Stimulated activated CD4-positive, alpha-beta T cell treated with anti-CD3 and anti-CD28 coated beads, Interleukin-1b, Interleukin-23, amount 100 ng/mL, for 24 hours (primary cell): Measurements from ENCODE around the gene WDFY2.
"Not testable (repeated sequence)": the region's sequence is repeated elsewhere in the genome, so short reads cannot be mapped to it uniquely, and the experiment has no call there.

Experiments
- DNase-seq, 4 experiments: peaks; one replicate each; pipeline ENCODE4 v3.0.0-alpha.2; 2020; ENCODE audit warnings: low read depth in 4 of 4, low spot score in 1 of 4

Gene WDFY2

GRCh38 chr13:51689663-51689996 lies 105.4 kb downstream of the WDFY2 start:
- DNase-seq, result no peak

- DNase-seq, result not testable (repeated sequence)
Observed at GRCh38 chr13:51695677-51696076, 111.4 kb downstream of the WDFY2 start.

- no peak for DNase-seq
Observed at GRCh38 chr13:51697181-51697580, 112.9 kb downstream of the WDFY2 start.

GRCh38 chr13:51697855-51698254 lies 113.6 kb downstream of the WDFY2 start:
- no peak for DNase-seq

GRCh38 chr13:51698352-51698751 lies 114.1 kb downstream of the WDFY2 start:
- DNase-seq, result no peak

GRCh38 chr13:51704399-51705313 lies 120.4 kb downstream of the WDFY2 start:
- no peak for DNase-seq

GRCh38 chr13:51707461-51707860 lies 123.2 kb downstream of the WDFY2 start:
- no peak for DNase-seq

GRCh38 chr13:51713807-51714206 lies 129.5 kb downstream of the WDFY2 start:
- no peak for DNase-seq

- no peak for DNase-seq
Observed at GRCh38 chr13:51714663-51715168, 130.5 kb downstream of the WDFY2 start.

GRCh38 chr13:51715613-51716012 lies 131.4 kb downstream of the WDFY2 start:
- DNase-seq, result no peak

- DNase-seq, result no peak
Observed at GRCh38 chr13:51717786-51718398, 133.6 kb downstream of the WDFY2 start.

- DNase-seq, result no peak
Observed at GRCh38 chr13:51719394-51719793, 135.1 kb downstream of the WDFY2 start.

GRCh38 chr13:51721496-51721895 lies 137.2 kb downstream of the WDFY2 start:
- DNase-seq, result no peak

- no peak for DNase-seq
Observed at GRCh38 chr13:51723529-51723928, 139.3 kb downstream of the WDFY2 start.

GRCh38 chr13:51724721-51725120 lies 140.5 kb downstream of the WDFY2 start:
- DNase-seq, result no peak

GRCh38 chr13:51726446-51727193 lies 142.4 kb downstream of the WDFY2 start:
- no peak for DNase-seq

- no peak for DNase-seq
Observed at GRCh38 chr13:51727634-51728274, 143.5 kb downstream of the WDFY2 start.

GRCh38 chr13:51728275-51728673 lies 144.0 kb downstream of the WDFY2 start:
- no peak for DNase-seq

- DNase-seq, result no peak
Observed at GRCh38 chr13:51728972-51729371, 144.7 kb downstream of the WDFY2 start.

GRCh38 chr13:51729866-51730553 lies 145.7 kb downstream of the WDFY2 start:
- peak in 2 of 4 experiments; percentile 11 to 29 for DNase-seq

- DNase-seq, result no peak
Observed at GRCh38 chr13:51730927-51731326, 146.7 kb downstream of the WDFY2 start.
